Mucosa of descending colon (tissue), 3 donors: ENCODE results near the gene GSG1L. TPM values are rescaled to one million over a fixed set of nuclear protein-coding genes. Genes with fewer than 3 reads are reported as not detected.

Experiments
- ATAC-seq: fragments of 200-7000 bp; cut with Tn5 transposase; one replicate; pipeline ENCODE4 v1.9.1; 2020; ENCODE audit warnings: mild to moderate bottlenecking, moderate library complexity
- DNase-seq, 3 donors: peaks; one replicate each; pipeline ENCODE4 v3.0.0-alpha.2; 2020
- H3K36me3 ChIP-seq: fragments of 200-600 bp; one replicate; pipeline ENCODE4 v1.8.0; 2021; ENCODE audit warnings: low read depth, mild to moderate bottlenecking
- H3K4me1 ChIP-seq: fragments of 200-600 bp; one replicate; pipeline ENCODE4 v1.8.0; 2021; ENCODE audit warnings: low read depth, mild to moderate bottlenecking
- H3K4me3 ChIP-seq: fragments of 200-600 bp; one replicate; pipeline ENCODE4 v1.8.0; 2021; ENCODE audit warnings: mild to moderate bottlenecking
- H3K9me3 ChIP-seq: fragments of 200-600 bp; one replicate; pipeline ENCODE4 v1.8.0; 2021; ENCODE audit warnings: mild to moderate bottlenecking
- intact Hi-C, 2 donors: fragments of 100-400 bp; cut with DNase I in 1 of 2; cut with micrococcal nuclease in 1 of 2; formaldehyde crosslinking; loops; one replicate each; pipeline versions ENCODE4 v1.11.0 to v1.11.1; 2022; cut with DNase I, micrococcal nuclease
- total RNA-seq, 3 donors: library from RNA; stranded (reverse); fragmentation: NEBNext Ultra II Directional in 2 of 3; extraction: Animal tissue kit (Norgen Biotek cat#: 25700) in 2 of 3; gene quantifications; one replicate each; pipeline versions ENCODE4 v1.2.1 to v1.2.4, GENCODE V29; 2021 to 2023
- TF ChIP-seq, protein P1 (sequence below): fragments of 200-600 bp; IDR thresholded peaks from one replicate; pipeline ENCODE4 v1.8.0; 2022; ENCODE audit warnings: antibody characterized with exemption, mild to moderate bottlenecking
- donor health status: DM: no; HTN: no; CAD: no; lungs with moderate emphysema.
- donor health status: DM: no; HTN: no; CAD: no.
- donor health status: DM: no; HTN: yes; CAD: no.

GSG1L gene
- total RNA-seq, 3 donors from 2014 or later: 0.46 to 1.2 TPM; not detected in 1

DNA sequence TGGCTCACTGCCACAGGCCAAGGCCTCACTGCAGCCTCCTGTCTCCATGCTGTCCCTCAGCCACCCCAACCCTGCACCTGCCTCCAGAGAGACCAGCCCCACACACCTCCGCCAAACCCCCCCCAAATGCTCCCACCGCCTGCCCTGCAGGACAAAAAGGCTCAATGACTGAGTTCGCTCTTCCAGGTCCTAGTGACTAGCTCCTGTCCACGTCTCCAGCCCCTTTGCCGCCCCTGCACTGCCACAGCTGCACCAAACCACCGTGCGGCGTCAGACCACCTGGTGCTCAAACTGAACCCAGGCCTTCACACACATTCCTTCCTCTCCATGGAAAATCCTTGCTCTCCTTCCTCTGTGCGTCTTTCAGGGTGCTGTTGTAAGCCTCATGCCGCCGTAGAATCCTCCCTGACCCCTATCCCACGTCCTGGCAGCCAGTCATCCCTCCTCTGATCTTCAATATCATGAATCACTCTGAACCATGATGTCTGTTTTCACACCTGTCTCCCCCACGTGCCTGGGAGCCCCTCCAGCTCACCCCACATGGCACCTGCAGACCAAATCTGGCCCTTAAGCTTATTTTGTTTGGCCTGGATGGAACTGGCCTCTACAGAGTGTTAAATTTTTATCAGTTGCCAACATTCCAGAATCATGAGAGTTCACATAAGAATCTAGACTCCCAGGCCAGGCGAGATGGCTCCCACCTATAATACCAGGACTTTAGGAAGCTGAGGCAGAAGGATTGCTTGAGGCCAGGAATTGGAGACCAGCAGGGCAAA is 4.3 kb upstream of the GSG1L start:
- H3K36me3 ChIP-seq: no peaks in the 10 kb centered on the region
- TF ChIP-seq, protein P1, sequence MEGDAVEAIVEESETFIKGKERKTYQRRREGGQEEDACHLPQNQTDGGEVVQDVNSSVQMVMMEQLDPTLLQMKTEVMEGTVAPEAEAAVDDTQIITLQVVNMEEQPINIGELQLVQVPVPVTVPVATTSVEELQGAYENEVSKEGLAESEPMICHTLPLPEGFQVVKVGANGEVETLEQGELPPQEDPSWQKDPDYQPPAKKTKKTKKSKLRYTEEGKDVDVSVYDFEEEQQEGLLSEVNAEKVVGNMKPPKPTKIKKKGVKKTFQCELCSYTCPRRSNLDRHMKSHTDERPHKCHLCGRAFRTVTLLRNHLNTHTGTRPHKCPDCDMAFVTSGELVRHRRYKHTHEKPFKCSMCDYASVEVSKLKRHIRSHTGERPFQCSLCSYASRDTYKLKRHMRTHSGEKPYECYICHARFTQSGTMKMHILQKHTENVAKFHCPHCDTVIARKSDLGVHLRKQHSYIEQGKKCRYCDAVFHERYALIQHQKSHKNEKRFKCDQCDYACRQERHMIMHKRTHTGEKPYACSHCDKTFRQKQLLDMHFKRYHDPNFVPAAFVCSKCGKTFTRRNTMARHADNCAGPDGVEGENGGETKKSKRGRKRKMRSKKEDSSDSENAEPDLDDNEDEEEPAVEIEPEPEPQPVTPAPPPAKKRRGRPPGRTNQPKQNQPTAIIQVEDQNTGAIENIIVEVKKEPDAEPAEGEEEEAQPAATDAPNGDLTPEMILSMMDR: no peak
- intact Hi-C loops: no loop called here

DNA sequence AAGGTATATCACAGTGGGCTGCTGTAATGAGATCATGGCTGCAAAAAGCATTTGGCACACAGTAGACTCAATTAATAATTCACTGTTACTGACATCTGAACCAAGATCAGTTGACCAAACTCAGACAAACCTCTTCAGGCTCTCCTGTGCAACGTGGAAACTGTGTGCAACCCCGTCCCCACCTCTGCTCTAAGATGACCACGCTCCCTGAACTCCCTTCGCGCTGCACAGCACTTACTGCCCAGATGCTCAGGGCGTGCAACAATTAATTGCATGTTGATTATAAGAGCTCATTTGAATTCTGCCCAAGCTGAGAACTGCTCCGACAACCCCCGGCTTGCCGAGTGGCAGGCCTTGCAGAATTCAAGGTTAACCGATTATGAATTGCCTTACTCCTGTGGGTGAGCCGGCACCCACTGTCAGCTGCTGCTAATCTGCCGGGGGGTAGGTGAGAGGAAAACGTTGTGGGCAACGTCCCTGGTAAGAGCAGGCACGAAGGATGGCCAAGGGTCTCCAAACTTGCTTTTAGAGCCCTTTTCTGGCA is 1.3 kb upstream of the GSG1L start:
- DNase-seq (peak in 1 of 3 donors; percentile 28), ATAC-seq (no peak)
- TF ChIP-seq, protein P1: no peak
- no peaks in the 10 kb centered on the region for H3K36me3 ChIP-seq
- no peaks in the 10 kb centered on the region for H3K4me1 ChIP-seq
- H3K4me3 ChIP-seq: no peak overlapping the region
- intact Hi-C loops: no loop called here
- H3K9me3 ChIP-seq: no peaks in the 10 kb centered on the region

More for the DNA sequence above, 4.3 kb upstream of the GSG1L start:
- DNase-seq (peak in 1 of 3 donors; percentile 27), ATAC-seq (no peak)
- Histone ChIP-seq H3K4me1 (no peaks in the 10 kb centered on the region), H3K4me3 (no peak overlapping the region), H3K9me3 (no peaks in the 10 kb centered on the region)

DNA sequence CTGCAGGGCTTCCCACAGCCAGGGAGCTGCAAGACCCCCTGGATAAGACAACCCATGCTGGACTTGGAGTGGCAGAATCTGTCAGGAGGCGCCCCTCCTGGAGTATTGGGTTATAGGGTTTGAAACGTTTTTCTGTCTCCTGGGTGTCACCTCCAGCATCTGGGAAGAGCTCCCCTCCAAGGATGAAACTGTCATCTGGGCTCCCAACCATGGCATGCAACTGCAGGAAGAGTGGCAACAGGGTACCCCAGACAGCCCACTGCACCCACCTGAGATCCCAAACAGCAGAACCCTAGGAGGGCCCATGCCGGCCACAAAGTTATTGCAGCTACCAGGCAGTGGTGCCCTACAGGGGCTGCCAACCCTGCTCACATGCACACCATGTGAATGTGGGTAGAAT is 636 bp upstream of the GSG1L start:
- H3K4me3 ChIP-seq: no peak overlapping the region
- no peaks in the 10 kb centered on the region for H3K36me3 ChIP-seq
- no peaks in the 10 kb centered on the region for H3K9me3 ChIP-seq
- intact Hi-C loops: no loop called here
- ATAC-seq (no peak), DNase-seq (peak in 1 of 3 donors; percentile 10)
- H3K4me1 ChIP-seq: no peaks in the 10 kb centered on the region
- TF ChIP-seq, protein P1: no peak

DNA sequence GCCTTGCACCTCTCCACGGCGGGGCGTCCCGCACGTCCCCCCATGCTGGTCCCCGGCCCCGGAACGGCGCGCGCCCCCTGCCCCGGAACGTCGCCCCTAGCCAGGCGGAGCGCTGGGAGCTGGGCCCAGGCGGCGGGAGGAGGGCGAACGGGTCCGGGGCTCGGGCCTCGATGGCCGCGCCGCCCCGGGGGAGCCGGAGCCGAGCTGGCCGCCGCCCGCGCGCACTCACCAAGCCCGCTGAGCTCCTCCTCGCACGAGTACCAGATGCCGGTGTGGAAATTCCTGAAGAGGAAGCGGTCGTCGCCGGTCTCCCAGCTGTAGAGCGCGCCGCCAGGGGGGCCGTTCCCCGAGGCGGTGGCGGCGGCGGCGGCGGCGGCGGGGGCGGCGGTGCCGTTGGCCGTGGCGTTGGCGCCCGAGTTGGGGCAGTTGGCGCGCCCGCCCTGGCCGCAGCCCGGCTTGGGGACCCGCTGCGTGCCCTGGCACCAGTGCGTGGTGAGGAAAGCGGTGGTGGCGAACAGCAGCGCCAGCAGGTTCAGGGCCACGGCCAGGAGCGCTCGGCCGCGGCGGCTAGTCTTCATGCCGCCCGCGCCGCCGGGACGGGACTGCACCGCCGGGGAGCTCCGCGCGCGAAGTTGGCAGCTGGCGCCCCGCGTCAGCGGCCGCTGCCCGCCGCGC is 530 bp downstream of the GSG1L start:
- no peaks in the 10 kb centered on the region for H3K4me1 ChIP-seq
- TF ChIP-seq, protein P1: no peak
- intact Hi-C loops: no loop called here
- no peak overlapping the region for H3K4me3 ChIP-seq
- no peak for ATAC-seq
- H3K9me3 ChIP-seq: no peaks in the 10 kb centered on the region
- DNase-seq: peak in 1 of 3 donors; percentile 32
- no peaks in the 10 kb centered on the region for H3K36me3 ChIP-seq

DNA sequence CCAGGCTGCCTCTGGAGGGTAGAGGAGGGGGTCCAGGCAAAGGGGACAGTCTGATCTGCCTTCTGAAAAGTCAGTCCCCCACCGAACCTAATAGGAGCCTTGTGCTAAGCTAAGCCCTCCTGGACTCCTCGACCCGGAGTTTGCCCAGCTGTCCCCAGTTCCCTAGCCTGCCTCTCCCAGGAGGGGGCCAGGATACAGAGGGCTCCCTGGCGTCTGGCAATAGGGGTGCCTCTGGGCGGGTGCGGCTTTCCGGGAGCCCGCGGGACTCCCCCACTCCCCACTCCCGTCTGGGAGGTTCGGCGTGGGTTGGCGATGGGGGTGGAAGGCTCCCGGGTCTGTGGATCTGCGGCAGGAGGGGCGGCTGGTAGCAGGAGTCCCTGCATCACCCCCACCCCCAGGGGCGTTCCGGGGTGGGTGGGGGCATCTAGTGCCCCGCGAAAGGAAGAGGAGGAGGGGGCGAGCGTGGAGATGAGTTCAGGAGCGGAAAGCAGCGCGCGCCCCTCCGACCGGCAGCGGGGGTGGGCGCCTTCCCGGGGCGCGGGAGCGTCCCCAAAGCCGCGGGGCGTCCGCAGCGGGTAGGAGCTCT is 1.2 kb downstream of the GSG1L start:
- no peaks in the 10 kb centered on the region for H3K36me3 ChIP-seq
- TF ChIP-seq, protein P1: no peak
- H3K9me3 ChIP-seq: no peaks in the 10 kb centered on the region
- peak in 1 of 3 donors; percentile 35 for DNase-seq
- ATAC-seq: no peak
- H3K4me1 ChIP-seq: no peaks in the 10 kb centered on the region
- no peak overlapping the region for H3K4me3 ChIP-seq
- intact Hi-C loops: no loop called here
